DMS114 treated with DMSO at 0.1 percent for 48 hours (cell line): ENCODE measurements around the gene DDB1.

Source experiments
- DNase-seq: peaks from one replicate; lab custom pipeline; 2025; ENCODE audit not compliant: unreplicated experiment; lab: John Stamatoyannopoulos, UW

The DDB1 gene

DNA sequence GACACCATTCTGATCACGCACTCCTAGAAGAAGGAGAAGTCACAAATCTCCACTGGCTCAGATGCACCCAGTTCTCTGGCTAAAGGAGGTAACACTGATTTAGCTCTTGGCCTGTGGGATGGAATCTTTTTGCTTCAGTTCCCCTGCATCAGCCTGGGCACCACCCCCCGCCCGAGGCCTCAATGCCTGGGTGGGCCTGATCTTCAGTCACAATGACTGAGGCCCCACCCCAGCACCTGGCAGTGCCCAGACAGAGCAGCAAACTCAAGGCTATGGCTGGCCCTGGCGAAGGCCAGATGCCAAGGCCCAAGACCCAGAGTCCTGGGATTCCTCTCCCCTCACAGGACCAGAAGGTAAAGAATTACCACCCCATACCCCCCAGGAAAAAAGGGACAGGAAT, 23.8 kb upstream of the DDB1 start:
- no peak for DNase-seq

- no peak for DNase-seq
Measured at GRCh38 chr11:61354208-61354607, 21.3 kb upstream of the DDB1 start.

DNA sequence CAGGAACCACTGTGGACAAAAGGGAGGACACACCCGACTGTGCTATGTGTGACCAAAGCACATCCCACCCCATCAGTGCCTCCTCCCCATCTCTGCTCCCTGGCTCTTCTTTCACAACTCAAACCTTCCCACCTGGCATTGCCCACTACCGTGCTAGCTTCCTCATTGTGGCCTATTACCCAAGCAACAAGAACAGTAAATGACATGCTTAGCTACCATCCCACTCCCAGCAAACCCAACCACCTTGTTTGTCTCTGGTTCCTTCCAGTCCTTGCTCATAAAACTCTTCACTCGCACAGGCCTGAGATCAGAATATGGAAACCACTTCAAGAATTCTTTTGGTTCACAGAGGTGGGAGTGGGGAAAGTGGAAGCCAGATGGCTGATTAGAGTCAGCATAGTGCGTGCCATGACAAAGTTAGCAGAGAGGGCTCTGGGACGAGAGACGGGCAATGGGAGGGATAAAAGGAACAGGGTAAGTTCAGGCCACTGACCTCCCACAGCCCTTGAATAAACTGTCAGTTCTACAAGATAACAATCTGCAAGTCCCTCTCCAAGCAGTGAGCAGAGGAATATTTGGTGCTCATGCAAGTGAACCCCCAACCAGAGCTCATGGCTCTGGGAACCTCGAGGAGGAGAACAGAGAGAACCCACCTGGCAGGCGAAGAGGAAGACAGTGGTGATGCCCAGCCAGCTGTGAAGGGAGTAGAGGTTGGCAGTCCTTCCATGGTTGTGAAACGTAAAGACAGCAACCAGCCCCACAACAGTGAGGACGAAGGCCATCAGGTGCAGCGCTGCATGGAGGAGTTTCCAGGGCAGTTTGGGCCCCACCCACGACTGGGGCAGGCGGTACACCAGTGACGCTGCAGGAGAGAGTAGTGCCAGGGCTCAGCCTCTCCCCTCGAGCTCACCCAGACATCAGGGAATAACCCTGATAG, 20.5 kb upstream of the DDB1 start:
- DNase-seq: no peak

DNA sequence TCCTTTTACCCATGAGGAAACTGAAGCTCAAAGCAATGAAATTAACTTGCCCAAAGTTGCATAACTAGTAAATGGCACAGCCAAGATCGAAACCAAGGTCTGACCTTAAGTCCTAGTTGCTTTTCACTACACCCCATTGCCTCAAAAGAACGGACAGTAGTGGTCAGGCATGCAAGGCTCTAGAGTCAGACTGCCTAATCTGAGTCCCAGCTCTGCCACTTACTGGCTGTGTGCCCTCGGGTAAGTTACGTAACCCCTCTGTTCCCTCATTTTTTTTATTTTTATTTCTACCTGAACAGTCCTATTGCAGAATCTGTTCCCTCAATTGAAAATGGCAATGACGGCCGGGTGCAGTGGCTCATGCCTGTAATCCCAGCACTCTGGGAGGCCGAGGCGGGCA, 19.1 kb upstream of the DDB1 start:
- DNase-seq: no peak

DNA sequence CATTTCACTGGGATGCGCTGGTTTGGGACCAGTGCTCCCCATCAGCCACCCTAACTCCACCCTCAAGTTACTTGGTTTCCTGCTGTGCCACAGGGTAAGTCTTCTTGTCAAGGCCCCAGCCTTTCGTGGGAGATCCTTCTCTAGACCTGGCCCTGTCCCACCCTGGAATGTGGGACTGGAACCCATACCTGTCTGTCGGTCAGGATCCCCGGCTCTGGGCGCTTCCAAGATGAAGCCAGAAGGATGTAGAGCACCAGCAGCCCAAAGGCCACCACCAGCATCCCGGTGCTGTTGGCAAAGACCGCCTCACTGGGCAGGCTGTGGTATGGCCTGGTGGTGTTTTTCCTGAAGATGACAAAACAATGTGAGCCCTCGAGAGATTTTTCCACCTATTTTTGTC, 17.9 kb upstream of the DDB1 start:
- DNase-seq: no peak

GRCh38 chr11:61350336-61350735, 17.4 kb upstream of the DDB1 start:
- DNase-seq: no peak

- no peak for DNase-seq
Measured at GRCh38 chr11:61349916-61350315, 17.0 kb upstream of the DDB1 start.

DNA sequence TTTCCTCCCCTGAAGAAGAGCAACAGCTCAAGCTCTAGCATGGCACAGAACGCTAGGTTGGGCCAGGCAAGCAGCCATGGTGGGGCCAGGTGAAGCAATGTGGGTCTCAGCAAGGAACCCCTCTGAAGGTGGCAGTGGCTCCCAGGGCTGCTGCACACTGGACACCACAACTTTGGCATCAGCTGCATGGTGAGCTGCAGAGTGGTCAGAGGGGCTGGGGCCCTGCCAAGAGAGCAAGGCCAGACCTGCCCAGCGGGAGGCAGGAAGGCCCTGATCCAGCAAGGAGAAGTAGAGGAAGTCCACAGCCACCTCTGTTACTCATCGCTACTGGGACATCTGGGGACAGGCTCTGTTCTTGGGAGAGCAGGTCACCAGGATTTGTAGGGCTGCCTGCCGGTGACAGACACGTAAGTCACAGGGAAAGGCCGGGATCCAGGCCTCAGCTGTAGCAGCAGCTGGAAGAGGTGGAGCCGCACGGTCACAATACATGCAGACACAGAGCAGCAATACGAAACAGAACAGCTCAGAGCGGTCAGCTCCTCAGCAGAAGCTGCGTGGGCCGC, 16.4 kb upstream of the DDB1 start:
- no peak for DNase-seq

- no peak for DNase-seq
Measured at GRCh38 chr11:61347916-61348461, 15.1 kb upstream of the DDB1 start.

- DNase-seq: no peak
Measured at GRCh38 chr11:61345954-61346843, 13.3 kb upstream of the DDB1 start.

GRCh38 chr11:61345170-61345610, 12.3 kb upstream of the DDB1 start:
- DNase-seq: no peak

DNA sequence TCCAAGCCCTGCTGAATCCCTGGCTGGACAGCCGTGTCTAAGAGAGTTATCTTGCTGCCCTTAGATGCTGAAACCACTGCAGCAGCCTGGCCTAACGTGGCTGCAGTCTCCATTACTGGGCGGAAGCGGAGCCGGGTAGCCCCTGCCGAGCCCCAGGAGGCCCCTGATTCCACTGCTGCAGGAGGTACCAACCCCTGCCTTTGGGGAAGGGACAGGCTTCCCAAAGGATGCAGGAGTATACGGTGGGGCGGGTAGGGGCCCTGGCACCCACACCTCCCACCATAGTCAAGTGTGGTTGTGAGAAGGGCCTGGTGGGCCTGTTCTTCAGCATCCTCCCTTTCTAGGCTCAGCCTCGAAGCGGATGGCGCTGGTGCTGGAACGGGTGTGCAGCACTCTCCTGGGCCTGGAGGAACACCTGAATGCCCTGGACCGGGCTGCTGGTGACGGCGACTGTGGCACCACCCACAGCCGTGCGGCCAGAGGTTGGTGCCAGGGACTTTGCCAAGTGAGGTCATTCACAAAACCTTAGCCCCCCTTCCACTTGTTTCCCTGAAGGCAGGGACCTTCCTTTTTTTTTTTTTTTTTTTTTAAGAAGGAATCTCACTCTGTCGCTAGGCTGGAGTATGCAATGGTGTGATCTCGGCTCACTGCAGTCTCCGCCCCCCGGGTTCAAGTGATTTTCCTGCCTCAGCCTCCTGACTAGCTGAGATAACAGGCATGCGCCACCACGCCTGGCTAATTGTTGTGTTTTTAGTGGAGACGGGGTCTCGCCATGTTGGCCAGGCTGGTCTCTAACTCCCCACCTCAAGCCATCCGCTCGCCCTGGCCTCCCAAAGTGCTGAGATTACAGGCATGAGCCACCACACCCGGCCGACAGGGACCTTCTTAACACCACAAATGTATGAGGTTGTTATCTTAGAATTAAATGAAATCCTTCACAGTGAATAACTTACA, 11.2 kb upstream of the DDB1 start:
- no peak for DNase-seq

DNA sequence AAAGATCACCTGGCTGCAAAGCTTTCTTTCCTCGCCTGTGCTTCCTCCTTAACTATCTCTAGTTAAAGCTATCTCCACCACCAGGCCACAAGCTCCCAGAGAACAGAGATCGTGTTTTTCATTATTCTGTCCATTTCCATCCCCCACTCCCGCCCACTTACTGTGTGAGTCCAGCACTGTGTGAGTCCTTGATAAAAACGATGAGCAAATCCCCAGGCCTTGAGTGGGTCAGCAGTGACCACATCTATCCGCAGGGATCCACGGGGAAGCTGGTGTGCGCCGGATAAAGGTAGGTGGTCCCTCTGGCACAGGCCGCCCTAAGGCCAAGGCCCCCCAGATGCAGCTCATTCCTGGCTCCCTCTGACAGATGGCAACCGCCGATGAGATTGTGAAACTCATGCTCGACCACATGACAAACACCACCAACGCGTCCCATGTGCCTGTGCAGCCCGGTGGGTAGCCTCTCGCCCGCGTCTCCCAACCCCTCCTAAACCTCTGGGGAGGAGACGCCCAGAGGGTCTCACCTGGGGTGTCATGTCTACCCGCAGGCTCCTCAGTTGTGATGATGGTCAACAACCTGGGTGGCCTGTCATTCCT, 9.4 kb upstream of the DDB1 start:
- no peak for DNase-seq

DNA sequence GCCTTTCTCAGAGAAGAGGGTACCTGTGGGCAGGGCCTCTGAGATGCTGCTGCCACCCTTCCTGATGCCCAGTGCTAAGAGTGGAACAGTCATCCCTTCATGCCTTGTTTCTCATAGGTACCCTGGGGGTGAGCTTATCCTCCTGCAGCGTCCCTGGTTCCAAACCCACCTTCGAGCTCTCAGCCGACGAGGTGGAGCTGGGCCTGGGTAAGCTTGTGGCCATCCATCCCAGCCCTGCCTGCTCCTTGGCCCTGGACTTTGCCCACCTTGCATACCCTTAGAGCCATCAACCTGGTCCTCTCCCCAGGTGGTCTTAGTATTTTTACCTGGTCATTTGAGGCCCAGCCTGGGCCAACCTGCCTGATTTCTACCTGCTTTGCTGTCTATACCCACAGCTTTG, 8.8 kb upstream of the DDB1 start:
- no peak for DNase-seq

GRCh38 chr11:61340979-61341378, 8.1 kb upstream of the DDB1 start:
- DNase-seq: no peak

DNA sequence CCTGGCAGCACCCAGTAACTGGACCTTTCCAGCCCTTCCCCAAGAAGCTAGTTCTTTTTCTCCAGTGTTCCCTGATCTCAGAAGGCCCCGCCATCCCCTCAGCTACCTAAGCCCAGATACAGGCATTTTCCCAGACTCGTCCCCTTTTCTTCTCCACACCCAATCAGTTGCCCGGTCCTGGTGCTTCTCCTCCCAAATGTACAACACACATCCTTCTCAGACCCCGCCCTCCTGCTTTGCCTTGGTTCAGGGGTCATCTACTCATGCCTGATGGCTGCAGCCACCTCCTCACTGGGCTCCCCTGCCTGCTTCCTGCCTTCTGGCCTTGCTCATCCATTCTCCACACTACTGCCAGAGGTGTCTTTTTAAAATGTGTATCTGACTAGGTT, 6.6 kb upstream of the DDB1 start:
- no peak for DNase-seq

DNA sequence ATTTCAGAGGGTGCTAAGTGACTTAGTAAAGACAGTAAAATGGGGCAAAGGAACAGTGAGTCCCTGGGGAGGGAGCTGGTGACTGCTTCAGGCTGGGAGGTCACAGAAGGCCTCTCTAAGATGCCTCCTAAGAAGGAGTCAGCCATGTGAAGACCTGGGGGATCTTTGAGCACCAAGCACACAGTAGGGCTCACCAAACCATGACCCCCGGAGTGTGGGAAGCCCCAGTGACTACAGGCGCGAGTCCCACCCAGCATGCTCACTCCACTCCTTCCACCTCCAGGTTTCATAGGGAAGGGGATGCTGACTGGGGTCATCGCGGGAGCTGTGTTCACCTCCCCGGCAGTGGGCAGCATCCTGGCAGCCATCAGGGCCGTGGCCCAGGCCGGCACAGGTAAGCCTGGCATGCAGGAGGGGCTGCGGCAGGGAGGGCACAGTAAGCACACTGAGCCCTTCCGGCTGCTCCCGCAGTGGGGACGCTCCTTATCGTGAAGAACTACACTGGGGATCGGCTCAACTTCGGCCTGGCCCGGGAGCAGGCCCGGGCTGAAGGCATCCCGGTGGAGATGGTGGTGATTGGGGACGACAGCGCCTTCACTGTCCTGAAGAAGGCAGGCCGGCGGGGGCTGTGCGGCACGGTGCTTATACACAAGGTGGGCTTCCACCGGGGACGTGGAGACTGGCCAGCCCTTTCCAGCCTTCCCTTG, 6.0 kb upstream of the DDB1 start:
- DNase-seq: no peak

- DNase-seq: no peak
Measured at GRCh38 chr11:61337706-61338470, 5.0 kb upstream of the DDB1 start.
